OCI-LY1 (cell line): ENCODE data around the gene MAPK10.

Experiments used
- H2AFZ ChIP-seq: fragments of 200-600 bp; sonication (generic), shearing (Covaris generic); 2 replicates; pipeline ENCODE4 v1.6.0; 2014; ENCODE audit warnings: antibody characterized with exemption, mild to moderate bottlenecking, low read length
- H3F3A ChIP-seq: fragments of 200-600 bp; sonication (generic), shearing (Covaris generic); 2 replicates; pipeline ENCODE4 v1.6.0; 2014; ENCODE audit warnings: mild to moderate bottlenecking, antibody characterized with exemption, low read length, moderate library complexity; ENCODE audit not compliant: insufficient read depth
- H3K27ac ChIP-seq: fragments of 200-600 bp; sonication (generic); 2 replicates; pipeline ENCODE4 v1.5.1; 2014; ENCODE audit warnings: low read length, mixed run types, mild to moderate bottlenecking, low read depth; ENCODE audit not compliant: poor library complexity, severe bottlenecking
- H3K27me3 ChIP-seq: fragments of 200-600 bp; sonication (generic); 2 replicates; pipeline ENCODE4 v1.6.0; 2014; ENCODE audit warnings: antibody characterized with exemption, mild to moderate bottlenecking, low read length, moderate library complexity; ENCODE audit not compliant: insufficient read depth
- H3K36me3 ChIP-seq: fragments of 200-600 bp; sonication (generic); 2 replicates; pipeline ENCODE4 v1.6.1; 2014; ENCODE audit warnings: mild to moderate bottlenecking, antibody characterized with exemption, low read length, moderate library complexity, mixed read lengths; ENCODE audit not compliant: insufficient read depth
- H3K4me1 ChIP-seq: fragments of 200-600 bp; sonication (generic); 2 replicates; pipeline ENCODE4 v1.5.1; 2014; ENCODE audit warnings: mild to moderate bottlenecking, low read length, moderate library complexity; ENCODE audit not compliant: insufficient read depth, severe bottlenecking
- H3K4me2 ChIP-seq: fragments of 200-600 bp; sonication (generic), shearing (Covaris generic); 2 replicates; pipeline ENCODE4 v1.6.1; 2014; ENCODE audit warnings: low read length
- H3K4me3 ChIP-seq: fragments of 200-600 bp; sonication (generic); 2 replicates; pipeline ENCODE4 v1.5.1; 2014; ENCODE audit warnings: low read length, low read depth, mild to moderate bottlenecking, mixed read lengths; ENCODE audit not compliant: poor library complexity, severe bottlenecking
- H3K79me2 ChIP-seq: fragments of 200-600 bp; shearing (Covaris generic); 2 replicates; pipeline ENCODE4 v1.6.1; 2016; ENCODE audit warnings: mixed run types, low read length, mixed read lengths; ENCODE audit not compliant: insufficient read depth
- H3K9ac ChIP-seq: fragments of 200-600 bp; sonication (generic), shearing (Covaris generic); 2 replicates; pipeline ENCODE4 v1.6.1; 2014; ENCODE audit warnings: mild to moderate bottlenecking, low read length, mixed read lengths
- H3K9me2 ChIP-seq: fragments of 200-600 bp; sonication (generic), shearing (Covaris generic); 2 replicates; pipeline ENCODE4 v1.6.1; 2014; ENCODE audit warnings: low read depth, mild to moderate bottlenecking, low read length, mixed read lengths
- H3K9me3 ChIP-seq: fragments of 200-600 bp; shearing (Covaris generic); 2 replicates; pipeline ENCODE4 v1.6.1; 2014; ENCODE audit warnings: low read length, mixed read lengths
- H4K20me1 ChIP-seq: fragments of 200-600 bp; sonication (generic), shearing (Covaris generic); 2 replicates; pipeline ENCODE4 v1.6.0; 2016; ENCODE audit warnings: mild to moderate bottlenecking, low read length; ENCODE audit not compliant: insufficient read depth
- EZH2 ChIP-seq: fragments of 200-600 bp; sonication (generic), shearing (Covaris generic); IDR thresholded peaks from 2 replicates; pipeline ENCODE4 v1.8.0; 2017; ENCODE audit warnings: borderline replicate concordance, mixed run types, mild to moderate bottlenecking, antibody characterized with exemption, low read length, moderate library complexity, mixed read lengths
- TF ChIP-seq, protein P1 (sequence below): fragments of 200-600 bp; sonication (generic), shearing (Covaris generic); IDR thresholded peaks from 2 replicates; pipeline ENCODE4 v1.5.1; 2017; ENCODE audit warnings: mild to moderate bottlenecking, antibody characterized with exemption, low read length, moderate library complexity, mixed read lengths

MAPK10 gene

DNA sequence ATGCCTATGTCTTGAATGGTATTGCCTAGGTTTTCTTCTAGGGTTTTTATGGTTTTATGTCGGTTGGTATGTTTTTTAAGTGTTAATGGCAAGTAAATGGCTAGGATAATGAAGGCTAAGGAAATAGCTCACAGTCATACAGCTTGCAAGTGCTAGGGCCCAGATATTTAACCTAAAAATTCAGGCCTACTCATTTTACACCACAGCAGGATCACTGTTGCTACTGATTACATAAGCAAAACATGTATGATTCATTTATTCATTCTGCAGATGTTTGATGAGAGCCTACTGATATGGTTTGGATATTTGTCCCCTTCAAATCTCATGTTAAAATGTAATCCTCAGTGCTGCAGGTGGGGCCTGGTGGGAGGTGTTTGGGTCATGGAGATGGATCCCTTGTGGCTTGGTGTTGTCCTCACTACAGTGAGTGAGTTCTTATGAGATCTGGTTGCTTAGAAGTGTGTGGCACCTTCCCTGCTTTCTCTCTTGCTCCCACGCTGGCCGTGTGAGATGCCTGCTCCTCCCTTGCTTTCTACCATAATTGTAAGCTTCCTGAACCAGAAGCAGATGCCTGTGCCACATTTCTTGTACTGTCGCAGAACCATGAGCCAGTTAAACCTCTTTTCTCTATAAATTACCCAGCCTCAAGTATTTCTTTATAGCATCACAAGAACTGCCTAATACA is 175.5 kb downstream of the MAPK10 start:
- H3K4me3 ChIP-seq = no peak overlapping the region

GRCh38 chr4:86181585-86181984 is 178.3 kb downstream of the MAPK10 start:
- Histone ChIP-seq H3K36me3 (no peaks in the 10 kb centered on the region), H3K4me3 (no peak overlapping the region), H3K9me3 (no peaks in the 10 kb centered on the region), H3F3A (no peaks in the 10 kb centered on the region), H3K27me3 (no peaks in the 10 kb centered on the region), H2AFZ (no peak overlapping the region), H3K9me2 (no peaks in the 10 kb centered on the region), H3K27ac (no peak overlapping the region), H3K4me2 (no peak overlapping the region), H4K20me1 (no peaks in the 10 kb centered on the region), H3K4me1 (no peaks in the 10 kb centered on the region), H3K79me2 (no peaks in the 10 kb centered on the region), H3K9ac (no peak overlapping the region)
- TF ChIP-seq, protein P1, sequence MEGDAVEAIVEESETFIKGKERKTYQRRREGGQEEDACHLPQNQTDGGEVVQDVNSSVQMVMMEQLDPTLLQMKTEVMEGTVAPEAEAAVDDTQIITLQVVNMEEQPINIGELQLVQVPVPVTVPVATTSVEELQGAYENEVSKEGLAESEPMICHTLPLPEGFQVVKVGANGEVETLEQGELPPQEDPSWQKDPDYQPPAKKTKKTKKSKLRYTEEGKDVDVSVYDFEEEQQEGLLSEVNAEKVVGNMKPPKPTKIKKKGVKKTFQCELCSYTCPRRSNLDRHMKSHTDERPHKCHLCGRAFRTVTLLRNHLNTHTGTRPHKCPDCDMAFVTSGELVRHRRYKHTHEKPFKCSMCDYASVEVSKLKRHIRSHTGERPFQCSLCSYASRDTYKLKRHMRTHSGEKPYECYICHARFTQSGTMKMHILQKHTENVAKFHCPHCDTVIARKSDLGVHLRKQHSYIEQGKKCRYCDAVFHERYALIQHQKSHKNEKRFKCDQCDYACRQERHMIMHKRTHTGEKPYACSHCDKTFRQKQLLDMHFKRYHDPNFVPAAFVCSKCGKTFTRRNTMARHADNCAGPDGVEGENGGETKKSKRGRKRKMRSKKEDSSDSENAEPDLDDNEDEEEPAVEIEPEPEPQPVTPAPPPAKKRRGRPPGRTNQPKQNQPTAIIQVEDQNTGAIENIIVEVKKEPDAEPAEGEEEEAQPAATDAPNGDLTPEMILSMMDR = no peak
- no peak for TF ChIP-seq EZH2

More for the DNA sequence above, 175.5 kb downstream of the MAPK10 start:
- Histone ChIP-seq H3K27me3 (no peaks in the 10 kb centered on the region), H3K4me2 (no peak overlapping the region), H3K79me2 (no peaks in the 10 kb centered on the region), H3F3A (no peaks in the 10 kb centered on the region), H3K9me2 (no peaks in the 10 kb centered on the region), H2AFZ (no peak overlapping the region), H4K20me1 (no peaks in the 10 kb centered on the region), H3K9ac (no peak overlapping the region), H3K27ac (no peak overlapping the region), H3K36me3 (no peaks in the 10 kb centered on the region), H3K9me3 (no peaks in the 10 kb centered on the region), H3K4me1 (no peaks in the 10 kb centered on the region)
- TF ChIP-seq, protein P1 = no peak
- no peak for TF ChIP-seq EZH2

DNA sequence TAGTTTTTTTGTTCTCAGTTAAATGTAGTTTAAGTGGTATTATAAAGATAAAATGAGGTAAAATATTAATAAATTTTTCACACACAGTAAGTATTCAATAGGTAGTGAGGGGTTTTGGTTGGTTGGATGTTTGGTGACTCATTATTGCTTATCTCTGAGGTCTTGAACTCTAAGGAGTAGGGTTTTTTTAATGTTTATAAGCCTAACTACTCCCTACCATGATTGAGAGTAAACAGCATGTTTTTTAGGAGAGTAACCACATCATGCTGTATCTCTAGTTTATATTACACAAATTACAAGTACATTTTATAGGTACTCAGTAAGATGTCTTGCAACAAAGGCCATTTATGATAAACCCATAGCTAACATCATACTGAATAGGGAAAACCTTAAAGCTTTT is 181.6 kb downstream of the MAPK10 start:
- no peak overlapping the region for H3K4me2 ChIP-seq

More for the DNA sequence above, 181.6 kb downstream of the MAPK10 start:
- TF ChIP-seq, protein P1 = no peak
- no peak for TF ChIP-seq EZH2
- H3K79me2 ChIP-seq = no peaks in the 10 kb centered on the region
- H3K4me1 ChIP-seq = no peaks in the 10 kb centered on the region
- no peaks in the 10 kb centered on the region for H3K36me3 ChIP-seq
- H3K9me3 ChIP-seq = no peaks in the 10 kb centered on the region
- H4K20me1 ChIP-seq = no peaks in the 10 kb centered on the region
- no peak overlapping the region for H3K4me3 ChIP-seq
- H3K9me2 ChIP-seq = no peaks in the 10 kb centered on the region
- no peaks in the 10 kb centered on the region for H3K27me3 ChIP-seq
- H2AFZ ChIP-seq = no peak overlapping the region
- H3K27ac ChIP-seq = no peak overlapping the region
- H3F3A ChIP-seq = no peaks in the 10 kb centered on the region
- H3K9ac ChIP-seq = no peak overlapping the region
